GM10847 (cell line): ENCODE measurements around the gene GADD45B.
A peak's percentile ranks its signal among the peaks of the same experiment; 100 is the strongest.

Experiments
- POLR2A ChIP-seq: IDR thresholded peaks from 2 replicates; pipeline ENCODE4 v1.6.1; 2011; ENCODE audit not compliant: insufficient read length; ENCODE audit errors: extremely low read depth

The GADD45B gene

GRCh38 chr19:2478278-2478755 is 2.4 kb downstream of the GADD45B start:
- TF ChIP-seq POLR2A, result no peak

GRCh38 chr19:2478756-2479555 is 3.0 kb downstream of the GADD45B start:
- peak; percentile 45 for TF ChIP-seq POLR2A

- TF ChIP-seq POLR2A, result no peak
These were observed 3.7 kb downstream of the GADD45B start for GRCh38 chr19:2479556-2480194.

- no peak for TF ChIP-seq POLR2A
These were observed 5.5 kb downstream of the GADD45B start for GRCh38 chr19:2481466-2481865.

- TF ChIP-seq POLR2A, result no peak
These were observed 6.6 kb downstream of the GADD45B start for GRCh38 chr19:2482354-2483038.

- TF ChIP-seq POLR2A, result no peak
These were observed 7.2 kb downstream of the GADD45B start for GRCh38 chr19:2483084-2483483.

GRCh38 chr19:2483484-2484151 is 7.7 kb downstream of the GADD45B start:
- no peak for TF ChIP-seq POLR2A

- no peak for TF ChIP-seq POLR2A
These were observed 8.4 kb downstream of the GADD45B start for GRCh38 chr19:2484178-2484937.

GRCh38 chr19:2485428-2485827 is 9.5 kb downstream of the GADD45B start:
- TF ChIP-seq POLR2A, result no peak

- TF ChIP-seq POLR2A, result no peak
These were observed 11.2 kb downstream of the GADD45B start for GRCh38 chr19:2487090-2487489.

GRCh38 chr19:2487842-2488241 is 11.9 kb downstream of the GADD45B start:
- TF ChIP-seq POLR2A, result no peak

- TF ChIP-seq POLR2A, result no peak
These were observed 12.5 kb downstream of the GADD45B start for GRCh38 chr19:2488405-2488941.

- no peak for TF ChIP-seq POLR2A
These were observed 13.2 kb downstream of the GADD45B start for GRCh38 chr19:2488942-2489731.

- no peak for TF ChIP-seq POLR2A
These were observed 14.7 kb downstream of the GADD45B start for GRCh38 chr19:2490659-2491058.
